ENCODE measurements around the gene TPI1. TPM values are rescaled to one million over a fixed set of nuclear protein-coding genes. Genes with fewer than 3 reads are reported as not detected.
A peak's percentile ranks its signal among the peaks of the same experiment; 100 is the strongest.

TPI1 gene
- total and polyA plus RNA-seq, 2 donors (not counting 3 experiments of a cell fraction or from before 2014, with no cell fraction given): 643 to 1,816 TPM

DNA sequence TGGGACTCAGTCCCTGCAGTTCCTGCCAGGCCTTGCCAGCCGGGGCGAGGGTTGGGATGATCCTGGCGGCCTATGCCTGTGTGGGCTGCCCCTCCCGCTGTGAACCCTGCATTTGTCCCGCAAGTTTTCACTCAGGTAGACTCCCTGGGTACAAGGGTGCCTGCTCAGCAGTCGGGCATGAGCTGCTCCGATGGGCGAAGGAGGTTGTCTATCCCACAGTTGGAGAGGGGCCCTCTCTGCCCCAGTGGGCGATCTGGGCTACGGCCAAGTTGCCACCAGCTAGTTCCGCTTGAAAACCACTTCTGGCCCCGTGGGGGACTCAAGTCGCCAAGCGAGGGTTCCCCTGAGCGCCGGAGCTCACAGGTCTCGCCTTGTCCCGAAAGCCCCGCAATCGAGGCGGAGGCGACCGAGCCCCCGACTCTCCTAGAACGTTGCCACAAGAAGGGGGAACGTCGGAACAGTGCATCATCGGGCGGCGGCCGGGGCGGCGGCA is 365 bp upstream of the TPI1 start:
- DNase-seq (ENCODE audit: low read depth, low spot score): no peak
- peak overlapping the region; percentile 68 for H2AFZ ChIP-seq (ENCODE audit: low read depth, low read length)
- H3K79me2 ChIP-seq (ENCODE audit: control insufficient read depth, insufficient read depth, low read length): peaks cover 34% of the 10 kb centered on the region
- peak overlapping the region; percentile 32 to 95 (median 45) for H3K4me3 ChIP-seq (replicated peaks in 1 of 3; ENCODE audit: insufficient read depth in 1 of 3, low read depth in 1 of 3, low read length in 3 of 3)
- dilution Hi-C loops (cut with MboI; ENCODE audit: extremely low pct_ligation_motif_present, low sequenced_read_pairs): no loop called here
- CTCF ChIA-PET: interaction anchor here (0.8 to 3.2 kb wide), 5 partner anchors 15 to 114 kb away, joined by 3 to 30 read pairs (median 3); partner anchors contain the start of genes CDCA3, MLF2 and USP5
- H3K9me3 ChIP-seq (replicated peaks; ENCODE audit: control insufficient read depth, insufficient read depth, low read length): no peaks in the 10 kb centered on the region
- H3K27ac ChIP-seq (ENCODE audit: insufficient read depth, low read depth, low read length): peak overlapping the region; percentile 43
- H3K4me1 ChIP-seq (ENCODE audit: control insufficient read depth, extremely low read depth, insufficient read depth, low read length): peaks cover 27% of the 10 kb centered on the region
- POLR2A ChIA-PET: interaction anchor here (0.6 to 2.4 kb wide), 18 partner anchors 8 to 794 kb away, joined by 3 to 48 read pairs (median 4); partner anchors contain the start of genes C12orf57, CDCA3, LRRC23 and MLF2
- intact Hi-C loops (cut with micrococcal nuclease): no loop called here
- H3K4me2 ChIP-seq (ENCODE audit: insufficient read depth, low read length): peak overlapping the region; percentile 73
- TSS peak; percentile 45 for BruUV-seq (replicated peaks)
- no peaks in the 10 kb centered on the region for H4K20me1 ChIP-seq (replicated peaks; ENCODE audit: control insufficient read depth, extremely low read depth, insufficient read depth, low read length)
- H3K9ac ChIP-seq (replicated peaks; ENCODE audit: extremely low read depth, insufficient read depth, low read length): peak overlapping the region; percentile 57
- H3K36me3 ChIP-seq (ENCODE audit: control insufficient read depth in 2 of 2, extremely low read depth in 1 of 2, insufficient read depth in 2 of 2, low read length in 2 of 2): peaks cover 2 to 37% of the 10 kb centered on the region in 2 experiments
- no peaks in the 10 kb centered on the region for H3K27me3 ChIP-seq (ENCODE audit: control insufficient read depth in 2 of 2, insufficient read depth in 2 of 2, low read length in 2 of 2)
- FAIRE-seq: no peak
- no peaks in the 10 kb centered on the region for H3K9me1 ChIP-seq (replicated peaks; ENCODE audit: control insufficient read depth, extremely low read depth, insufficient read depth, low read length)
- TF ChIP-seq MYC (IDR thresholded peaks at IDR 0.05; ENCODE audit: low read depth, low read length) (no peak), POLR2AphosphoS5 (IDR thresholded peaks at IDR 0.05; ENCODE audit: insufficient read depth, low read depth, low read length) (no peak), EZH2 (IDR thresholded peaks at IDR 0.05; ENCODE audit: borderline replicate concordance, low read depth, low read length, severe bottlenecking) (no peak), FOS (IDR thresholded peaks at IDR 0.05; ENCODE audit: borderline replicate concordance, insufficient read depth, low read length) (no peak), JUN (IDR thresholded peaks at IDR 0.05; ENCODE audit: borderline replicate concordance, insufficient read depth, insufficient read length, low read depth) (no peak)
- TF ChIP-seq, protein P1, sequence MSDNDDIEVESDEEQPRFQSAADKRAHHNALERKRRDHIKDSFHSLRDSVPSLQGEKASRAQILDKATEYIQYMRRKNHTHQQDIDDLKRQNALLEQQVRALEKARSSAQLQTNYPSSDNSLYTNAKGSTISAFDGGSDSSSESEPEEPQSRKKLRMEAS (IDR thresholded peaks at IDR 0.05; ENCODE audit: insufficient read depth, insufficient read length): no peak
